SK-N-SH (cell line): ENCODE measurements around the gene YOD1. TPM values are rescaled to one million over a fixed set of nuclear protein-coding genes. Genes with fewer than 3 reads are reported as not detected.
A peak's percentile ranks its signal among the peaks of the same experiment; 100 is the strongest.

ENCODE experiments used
- CTCF ChIA-PET: fragments of 300-600, 350-600 bp; formaldehyde crosslinking; extraction: SDS; loops from one replicate; lab custom pipeline; 2021; lab: Yijun Ruan, JAX
- POLR2A ChIA-PET: fragments of 350-600 bp; sonication (Branson Sonifier 250); formaldehyde crosslinking; extraction: SDS; loops from one replicate; lab custom pipeline; 2020; ENCODE audit warnings: antibody characterized with exemption, inconsistent platforms; lab: Yijun Ruan, JAX
- DNase-seq: peaks from one replicate; pipeline ENCODE4 v3.0.0; 2012
- H2AFZ ChIP-seq: fragments of 200-600 bp; sonication (generic); 2 replicates; pipeline ENCODE4 v1.8.1; 2016; ENCODE audit warnings: antibody characterized with exemption, mild to moderate bottlenecking, low read depth
- H3F3A ChIP-seq: fragments of 200-600 bp; sonication (generic); replicated peaks from 2 replicates; pipeline ENCODE3; 2016; ENCODE audit warnings: antibody characterized with exemption, mild to moderate bottlenecking; ENCODE audit not compliant: insufficient read depth
- H3K27ac ChIP-seq, 2 experiments: fragments of 200-500 bp in 1 of 2; fragments of 200-600 bp in 1 of 2; sonication (Bioruptor generic) in 1 of 2; sonication (generic), shearing (Covaris generic) in 1 of 2; 2 replicates each; pipeline versions ENCODE4 v1.5.1 to v1.6.1; 2014 to 2016; ENCODE audit warnings: low read depth in 2 of 2, inconsistent platforms in 1 of 2, low read length in 1 of 2, mild to moderate bottlenecking in 1 of 2, mixed read lengths in 1 of 2
- H3K27me3 ChIP-seq: fragments of 200-600 bp; sonication (generic), shearing (Covaris generic); 2 replicates; pipeline ENCODE4 v1.6.1; 2016; ENCODE audit warnings: mixed run types; ENCODE audit not compliant: insufficient read depth
- H3K36me3 ChIP-seq, 2 experiments: fragments of 200-500 bp in 1 of 2; fragments of 200-600 bp in 1 of 2; sonication (Bioruptor generic) in 1 of 2; sonication (generic) in 1 of 2; replicated peaks in 1 of 2; 2 replicates each; pipeline versions ENCODE3 to v1.5.1; 2014 to 2016; ENCODE audit warnings: low read length in 1 of 2, mild to moderate bottlenecking in 1 of 2; ENCODE audit not compliant: insufficient read depth in 2 of 2, control insufficient read depth in 1 of 2
- H3K4me1 ChIP-seq, 2 experiments: fragments of 200-500 bp in 1 of 2; fragments of 200-600 bp in 1 of 2; sonication (Bioruptor generic) in 1 of 2; sonication (generic), shearing (Covaris generic) in 1 of 2; 2 replicates each; pipeline versions ENCODE4 v1.5.1 to v1.6.1; 2014 to 2016; ENCODE audit warnings: low read depth in 1 of 2, low read length in 1 of 2, mixed run types in 1 of 2; ENCODE audit not compliant: insufficient read depth in 2 of 2, control insufficient read depth in 1 of 2
- H3K4me2 ChIP-seq: fragments of 200-600 bp; sonication (generic), shearing (Covaris generic); 2 replicates; pipeline ENCODE4 v1.6.1; 2017; ENCODE audit warnings: mixed run types
- H3K4me3 ChIP-seq, 2 experiments: fragments of 200-500 bp in 1 of 2; fragments of 200-600 bp in 1 of 2; sonication (Bioruptor generic) in 1 of 2; sonication (generic), shearing (Covaris generic) in 1 of 2; 2 replicates each; pipeline versions ENCODE4 v1.5.1 to v1.8.1; 2014 to 2016; ENCODE audit warnings: low read depth in 2 of 2, inconsistent platforms in 1 of 2, low read length in 1 of 2, mild to moderate bottlenecking in 1 of 2, mixed read lengths in 1 of 2, moderate library complexity in 1 of 2
- H3K79me2 ChIP-seq: fragments of 200-600 bp; sonication (generic); 2 replicates; pipeline ENCODE4 v1.8.1; 2017; ENCODE audit warnings: mild to moderate bottlenecking; ENCODE audit not compliant: insufficient read depth
- H3K9ac ChIP-seq: fragments of 200-600 bp; sonication (generic); 2 replicates; pipeline ENCODE4 v1.6.1; 2017; ENCODE audit warnings: mixed run types
- H3K9me2 ChIP-seq: fragments of 200-600 bp; sonication (generic); 2 replicates; pipeline ENCODE4 v1.6.1; 2017; ENCODE audit warnings: mixed run types
- H3K9me3 ChIP-seq: fragments of 200-600 bp; sonication (generic); 2 replicates; pipeline ENCODE4 v1.6.1; 2017; ENCODE audit warnings: mixed run types, mild to moderate bottlenecking, moderate library complexity
- H4K20me1 ChIP-seq: fragments of 200-600 bp; sonication (generic); 2 replicates; pipeline ENCODE4 v1.6.1; 2017; ENCODE audit warnings: mild to moderate bottlenecking, mixed run types; ENCODE audit not compliant: insufficient read depth
- CTCF ChIP-seq: fragments of 200-600 bp; sonication (generic); IDR thresholded peaks from 2 replicates; pipeline ENCODE4 v1.6.1; 2017; ENCODE audit warnings: antibody characterized with exemption, mild to moderate bottlenecking, moderate library complexity
- ELF1 ChIP-seq: IDR thresholded peaks from 2 replicates; pipeline ENCODE4 v1.4.0; 2012
- EZH2phosphoT487 ChIP-seq: fragments of 200-600 bp; sonication (generic); IDR thresholded peaks from 2 replicates; pipeline ENCODE4 v1.6.1; 2017; ENCODE audit warnings: low read depth, mixed run types, mild to moderate bottlenecking, antibody characterized with exemption, moderate library complexity, borderline replicate concordance
- FOXJ3 ChIP-seq: sonication (generic); formaldehyde crosslinking; IDR thresholded peaks from 2 replicates; pipeline ENCODE4 v1.5.1; 2020; ENCODE audit warnings: mild to moderate bottlenecking, missing genetic modification reagents
- GABPA ChIP-seq: IDR thresholded peaks from 2 replicates; pipeline ENCODE4 v1.4.0; 2012; ENCODE audit warnings: low read depth, mild to moderate bottlenecking
- JUND ChIP-seq: IDR thresholded peaks from 2 replicates; pipeline ENCODE4 v1.4.0; 2012
- MXI1 ChIP-seq: IDR thresholded peaks from 2 replicates; pipeline ENCODE4 v1.6.1; 2012; ENCODE audit warnings: mild to moderate bottlenecking, low read depth, low read length, improper control_type of control experiment
- PBX3 ChIP-seq: IDR thresholded peaks from 2 replicates; pipeline ENCODE4; 2012
- RAD21 ChIP-seq: IDR thresholded peaks from 2 replicates; pipeline ENCODE4 v1.6.1; 2012; ENCODE audit warnings: mild to moderate bottlenecking, low read length
- REST ChIP-seq: IDR thresholded peaks from 2 replicates; pipeline ENCODE4 v1.6.1; 2012; ENCODE audit warnings: mild to moderate bottlenecking, low read depth, low read length, moderate library complexity
- RFX5 ChIP-seq: IDR thresholded peaks from 2 replicates; pipeline ENCODE4 v1.6.1; 2012; ENCODE audit warnings: mild to moderate bottlenecking, improper control_type of control experiment, low read length
- RXRA ChIP-seq: IDR thresholded peaks from 2 replicates; pipeline ENCODE4 v1.4.0; 2012; ENCODE audit warnings: low read depth, mild to moderate bottlenecking, borderline replicate concordance
- SMC3 ChIP-seq: IDR thresholded peaks from 2 replicates; pipeline ENCODE4 v1.6.1; 2012; ENCODE audit warnings: low read depth, low read length, improper control_type of control experiment
- TAF1 ChIP-seq: IDR thresholded peaks from 2 replicates; pipeline ENCODE4 v1.6.1; 2012; ENCODE audit warnings: low read depth, mild to moderate bottlenecking, low read length, moderate library complexity, borderline replicate concordance
- USF1 ChIP-seq: IDR thresholded peaks from 2 replicates; pipeline ENCODE4 v1.4.0; 2012; ENCODE audit warnings: low read depth, borderline replicate concordance
- USF2 ChIP-seq: fragments of 150-350 bp; IDR thresholded peaks from 2 replicates; pipeline ENCODE4 v1.6.1; 2017; ENCODE audit warnings: antibody characterized with exemption, low read length, low read depth, borderline replicate concordance
- ZBTB33 ChIP-seq: IDR thresholded peaks from 2 replicates; pipeline ENCODE4 v1.4.0; 2012; ENCODE audit warnings: low read depth, borderline replicate concordance
- whole genome bisulfite sequencing: methylation state at CpG from one replicate; pipeline ENCODE4 v1.1.6; 2017; ENCODE audit warnings: low lambda C conversion rate; 5-methylcytosine and 5-hydroxymethylcytosine counted together
- polyA plus RNA-seq, 3 experiments: library from polyadenylated mRNA; depleted of rRNA; stranded (reverse); fragments of >200 nt; gene quantifications; 2 replicates each; pipeline ENCODE4 v1.2.3, GENCODE V29; 2012

Gene YOD1
- polyA plus RNA-seq, 1 of the 3 experiments (the other 2 are of a cell fraction) = 0.79 TPM

- TF ChIP-seq PBX3 = 0 out of 2 replicates have a peak, but pooled peaks have one; percentile 5
- TF ChIP-seq ZBTB33 = peak; percentile 97
- TF ChIP-seq, all 33 proteins: peak for 11
Observed at GRCh38 chr1:207052911-207053769, 2.1 kb upstream of the YOD1 start, which contains the start of gene PFKFB2 (continued).

GRCh38 chr1:207050480-207051190 is 373 bp downstream of the YOD1 start:
- ChIA-PET CTCF (interaction anchor here (0.6 to 2.0 kb wide), 24 partner anchors 7 to 449 kb away, joined by 3 to 30 read pairs (median 5); partner anchors contain the start of gene C1orf116), POLR2A (no interaction called here)
- H3K9ac ChIP-seq = peak overlapping the region; percentile 96
- peaks cover 32 to 38% of the 10 kb centered on the region in 2 experiments for H3K36me3 ChIP-seq
- no peaks in the 10 kb centered on the region for H3K9me2 ChIP-seq
- H3K27me3 ChIP-seq = no peaks in the 10 kb centered on the region
- no peaks in the 10 kb centered on the region for H3K9me3 ChIP-seq
- peak overlapping the region; percentile 96 for H2AFZ ChIP-seq
- H3F3A ChIP-seq = peaks cover 17% of the 10 kb centered on the region
- peaks cover 23 to 26% of the 10 kb centered on the region in 2 experiments for H3K4me1 ChIP-seq
- WGBS = 1% methylated on average over 26 of the region's 47 CpGs
- peaks cover 51% of the 10 kb centered on the region for H3K79me2 ChIP-seq
- H3K4me2 ChIP-seq = peak overlapping the region; percentile 90
- DNase-seq = peak; percentile 91
- peak overlapping the region; percentile 77 to 89 for H3K27ac ChIP-seq
- peak overlapping the region; percentile 77 to 97 for H3K4me3 ChIP-seq
- peaks cover 13% of the 10 kb centered on the region for H4K20me1 ChIP-seq
- TF ChIP-seq RAD21 = no peak
- TF ChIP-seq USF1 = no peak
- peak; percentile 43; the same call in 1 of the 2 replicates for TF ChIP-seq MXI1
- no peak for TF ChIP-seq RFX5
- no peak for TF ChIP-seq ELF1
- TF ChIP-seq FOXJ3 (CRISPR knock-in tag) = no peak
- no peak for TF ChIP-seq RXRA
- no peak for TF ChIP-seq SMC3
- no peak for TF ChIP-seq USF2
- TF ChIP-seq GABPA = no peak
- no peak for TF ChIP-seq JUND
- TF ChIP-seq EZH2phosphoT487 = no peak
- TF ChIP-seq REST = no peak
- TF ChIP-seq TAF1 = peak; percentile 73
- TF ChIP-seq CTCF = no peak
